ENCODE data around the gene ERCC5.

The ERCC5 gene

GRCh38 chr13:102805680-102806079 lies 40.2 kb upstream of the ERCC5 start:
- TF ChIP-seq CTCF (IDR thresholded peaks at IDR 0.05) = no peak
- Histone ChIP-seq H3K4me3 (ENCODE audit: low read depth, low read length) (no peak overlapping the region), H3K36me3 (ENCODE audit: control insufficient read depth, insufficient read depth, low read length) (no peaks in the 10 kb centered on the region), H2AFZ (no peak overlapping the region), H3K9ac (no peak overlapping the region), H3K27me3 (ENCODE audit: control insufficient read depth, insufficient read depth, low read length) (no peaks in the 10 kb centered on the region), H3K79me2 (peaks cover 9% of the 10 kb centered on the region), H3K27ac (no peak overlapping the region), H3K4me1 (no peaks in the 10 kb centered on the region), H3K9me3 (ENCODE audit: control insufficient read depth, low read length) (no peaks in the 10 kb centered on the region), H3K4me2 (ENCODE audit: low read length) (no peak overlapping the region)

- no peaks in the 10 kb centered on the region for H3K4me1 ChIP-seq
- no peak overlapping the region for H3K27ac ChIP-seq
- no peak for TF ChIP-seq CTCF (IDR thresholded peaks at IDR 0.05)
These were observed 38.1 kb upstream of the ERCC5 start for GRCh38 chr13:102807699-102808098.

GRCh38 chr13:102812611-102813287 lies 33.1 kb upstream of the ERCC5 start:
- no peak for TF ChIP-seq CTCF (IDR thresholded peaks at IDR 0.05)
- Histone ChIP-seq H3K9me3 (ENCODE audit: control insufficient read depth, low read length) (no peaks in the 10 kb centered on the region), H2AFZ (no peak overlapping the region), H3K27ac (no peak overlapping the region), H3K9ac (no peak overlapping the region), H3K4me1 (no peaks in the 10 kb centered on the region), H3K36me3 (ENCODE audit: control insufficient read depth, insufficient read depth, low read length) (no peaks in the 10 kb centered on the region), H3K27me3 (ENCODE audit: control insufficient read depth, insufficient read depth, low read length) (no peaks in the 10 kb centered on the region), H3K4me2 (ENCODE audit: low read length) (no peak overlapping the region), H3K79me2 (peaks cover 13% of the 10 kb centered on the region), H3K4me3 (ENCODE audit: low read depth, low read length) (no peak overlapping the region)

More at GRCh38 chr13:102807699-102808098, 38.1 kb upstream of the ERCC5 start:
- no peaks in the 10 kb centered on the region for H3K36me3 ChIP-seq (ENCODE audit: control insufficient read depth, insufficient read depth, low read length)
- no peaks in the 10 kb centered on the region for H3K9me3 ChIP-seq (ENCODE audit: control insufficient read depth, low read length)
- no peak overlapping the region for H3K9ac ChIP-seq
- H3K4me3 ChIP-seq (ENCODE audit: low read depth, low read length) = no peak overlapping the region
- no peak overlapping the region for H3K4me2 ChIP-seq (ENCODE audit: low read length)
- H3K27me3 ChIP-seq (ENCODE audit: control insufficient read depth, insufficient read depth, low read length) = no peaks in the 10 kb centered on the region
- no peak overlapping the region for H2AFZ ChIP-seq
- H3K79me2 ChIP-seq = peaks cover 16% of the 10 kb centered on the region

- Histone ChIP-seq H3K4me3 (ENCODE audit: low read depth, low read length) (no peak overlapping the region), H3K4me1 (no peaks in the 10 kb centered on the region), H3K36me3 (ENCODE audit: control insufficient read depth, insufficient read depth, low read length) (no peaks in the 10 kb centered on the region), H2AFZ (no peak overlapping the region), H3K27me3 (ENCODE audit: control insufficient read depth, insufficient read depth, low read length) (no peaks in the 10 kb centered on the region), H3K27ac (no peak overlapping the region), H3K4me2 (ENCODE audit: low read length) (no peak overlapping the region), H3K79me2 (peaks cover 13% of the 10 kb centered on the region), H3K9me3 (ENCODE audit: control insufficient read depth, low read length) (no peaks in the 10 kb centered on the region), H3K9ac (no peak overlapping the region)
- TF ChIP-seq CTCF (IDR thresholded peaks at IDR 0.05) = no peak
These were observed 31.7 kb upstream of the ERCC5 start for GRCh38 chr13:102814025-102814607.

GRCh38 chr13:102814793-102815192 lies 31.0 kb upstream of the ERCC5 start:
- no peaks in the 10 kb centered on the region for H3K27me3 ChIP-seq (ENCODE audit: control insufficient read depth, insufficient read depth, low read length)
- H3K4me2 ChIP-seq (ENCODE audit: low read length) = no peak overlapping the region
- no peak overlapping the region for H2AFZ ChIP-seq
- no peaks in the 10 kb centered on the region for H3K9me3 ChIP-seq (ENCODE audit: control insufficient read depth, low read length)
- no peak overlapping the region for H3K27ac ChIP-seq
- no peak overlapping the region for H3K4me3 ChIP-seq (ENCODE audit: low read depth, low read length)
- no peaks in the 10 kb centered on the region for H3K36me3 ChIP-seq (ENCODE audit: control insufficient read depth, insufficient read depth, low read length)
- no peaks in the 10 kb centered on the region for H3K4me1 ChIP-seq
- H3K9ac ChIP-seq = no peak overlapping the region
- TF ChIP-seq CTCF (IDR thresholded peaks at IDR 0.05) = no peak
- peaks cover 13% of the 10 kb centered on the region for H3K79me2 ChIP-seq

Data from parathyroid adenoma (tissue), 2 donors.